HepG2 (cell line): ENCODE results near the gene OR6V1. TPM values are rescaled to one million over a fixed set of nuclear protein-coding genes. Genes with fewer than 3 reads are reported as not detected.

Source experiments
- ATAC-seq: fragments of 200-7000 bp; cut with Tn5 transposase; 3 replicates; pipeline ENCODE4 v1.9.1; 2020; ENCODE audit warnings: mild to moderate bottlenecking, moderate library complexity
- BruUV-seq: library from RNA; stranded (reverse); fragments of 400-500 nt; replicated peaks from 2 replicates; lab custom pipeline; 2021; lab: Mats Ljungman, UMichigan
- CTCF ChIA-PET: fragments of 300-600 bp; formaldehyde crosslinking; extraction: SDS; loops from one replicate; lab custom pipeline; 2021; ENCODE audit warnings: low total read pairs, inconsistent platforms, low intra/inter-chr PET ratio; lab: Yijun Ruan, JAX
- POLR2A ChIA-PET: fragments of 350-600 bp; sonication (Branson Sonifier 250); formaldehyde crosslinking; loops from one replicate; lab custom pipeline; 2020; ENCODE audit warnings: antibody characterized with exemption, inconsistent platforms; lab: Yijun Ruan, JAX
- DNase-seq: peaks from one replicate; pipeline ENCODE4 v3.0.0-alpha.2; 2015; ENCODE audit warnings: low spot score
- FAIRE-seq: peaks from 3 replicates; lab custom pipeline; 2011; peaks lifted over from hg19 to GRCh38; lab: Jason Lieb, UNC
- H2AFZ ChIP-seq: one replicate; pipeline ENCODE4 v1.6.1; 2011; ENCODE audit warnings: low read length, inconsistent platforms
- H3K27ac ChIP-seq: fragments of 300-600 bp; 3 replicates; pipeline ENCODE4 v1.8.0; 2011; ENCODE audit warnings: mixed run types, mild to moderate bottlenecking, mixed read lengths, low read length, inconsistent platforms; ENCODE audit not compliant: insufficient read depth; ENCODE audit errors: extremely low read length
- H3K27me3 ChIP-seq, 2 experiments: fragments of 200-600 bp in 1 of 2; 2 replicates in 1 of 2; 3 replicates in 1 of 2; pipeline versions ENCODE4 v1.6.0 to v1.8.0; 2011; ENCODE audit warnings: low read length in 2 of 2, mild to moderate bottlenecking in 2 of 2, moderate library complexity in 2 of 2, inconsistent platforms in 1 of 2; ENCODE audit not compliant: insufficient read depth in 2 of 2, control insufficient read depth in 1 of 2
- H3K36me3 ChIP-seq, 2 experiments: fragments of 200-600 bp in 1 of 2; replicated peaks in 1 of 2; 2 replicates in 1 of 2; 3 replicates in 1 of 2; pipeline versions ENCODE4 v1.5.1 to v1.8.0; 2011; ENCODE audit warnings: low read length in 2 of 2, inconsistent platforms in 1 of 2; ENCODE audit not compliant: insufficient read depth in 2 of 2, control insufficient read depth in 1 of 2
- H3K4me1 ChIP-seq: 2 replicates; pipeline ENCODE4 v1.5.1; 2012; ENCODE audit warnings: low read length, inconsistent platforms; ENCODE audit not compliant: insufficient read depth
- H3K4me2 ChIP-seq: 2 replicates; pipeline ENCODE4 v1.6.0; 2011; ENCODE audit warnings: low read depth, low read length, inconsistent platforms
- H3K4me3 ChIP-seq, 3 experiments: fragments of 200-600 bp in 1 of 3; sonication (generic), shearing (Covaris generic) in 1 of 3; replicated peaks in 1 of 3; 2 replicates each; pipeline ENCODE4 v1.5.1; 2011 to 2016; ENCODE audit warnings: low read length in 3 of 3, inconsistent platforms in 2 of 3, low read depth in 2 of 3, mild to moderate bottlenecking in 2 of 3, control low read depth in 1 of 3, mixed read lengths in 1 of 3; ENCODE audit not compliant: insufficient read depth in 1 of 3
- H3K79me2 ChIP-seq: one replicate; pipeline ENCODE4 v1.6.1; 2011; ENCODE audit warnings: low read length, inconsistent platforms; ENCODE audit not compliant: insufficient read depth
- H3K9ac ChIP-seq: 2 replicates; pipeline ENCODE4 v1.6.0; 2011; ENCODE audit warnings: mild to moderate bottlenecking, low read depth, low read length, inconsistent platforms; ENCODE audit not compliant: insufficient read depth
- H3K9me3 ChIP-seq: 2 replicates; pipeline ENCODE4 v1.5.1; 2012; ENCODE audit warnings: mild to moderate bottlenecking, low read length
- H4K20me1 ChIP-seq: 2 replicates; pipeline ENCODE4 v1.6.0; 2011; ENCODE audit warnings: inconsistent platforms, mild to moderate bottlenecking, low read length, moderate library complexity; ENCODE audit not compliant: insufficient read depth
- CHD2 ChIP-seq: IDR thresholded peaks from 2 replicates; pipeline ENCODE4 v1.6.1; 2011; ENCODE audit warnings: low read depth, low read length, improper control_type of control experiment
- E2F5 ChIP-seq: sonication (generic); formaldehyde crosslinking; conservative IDR thresholded peaks from 2 replicates; pipeline ENCODE4 v1.4.0; 2020; ENCODE audit warnings: missing genetic modification reagents
- ELF1 ChIP-seq: sonication (generic); formaldehyde crosslinking; IDR thresholded peaks from 2 replicates; pipeline ENCODE4 v1.4.0; 2020; ENCODE audit warnings: missing genetic modification reagents
- GLMP ChIP-seq: sonication (generic); formaldehyde crosslinking; IDR thresholded peaks from 2 replicates; pipeline ENCODE4 v1.9.0; 2021; ENCODE audit warnings: missing genetic modification reagents, mild to moderate bottlenecking, borderline replicate concordance
- GTF3A ChIP-seq: sonication (generic); formaldehyde crosslinking; conservative IDR thresholded peaks from 2 replicates; pipeline ENCODE4 v1.4.0; 2020; ENCODE audit warnings: mild to moderate bottlenecking, missing genetic modification reagents
- MAFF ChIP-seq: IDR thresholded peaks from 2 replicates; pipeline ENCODE4 v1.6.1; 2011; ENCODE audit warnings: low read depth, low read length, improper control_type of control experiment
- MAFK ChIP-seq, 2 experiments: IDR thresholded peaks in 1 of 2; conservative IDR thresholded peaks in 1 of 2; 2 replicates each; pipeline ENCODE4 v1.6.1; 2011; ENCODE audit warnings: improper control_type of control experiment in 2 of 2, low read length in 2 of 2
- MLX ChIP-seq: IDR thresholded peaks from 2 replicates; pipeline ENCODE4 v1.6.1; 2016
- SIX1 ChIP-seq: sonication (generic); formaldehyde crosslinking; IDR thresholded peaks from 2 replicates; pipeline ENCODE4 v1.4.0; 2020; ENCODE audit warnings: missing genetic modification reagents, borderline replicate concordance
- XBP1 ChIP-seq: sonication (generic); formaldehyde crosslinking; IDR thresholded peaks from 2 replicates; pipeline ENCODE4 v1.5.0; 2020; ENCODE audit warnings: missing genetic modification reagents
- ZBTB38 ChIP-seq: sonication (generic); formaldehyde crosslinking; IDR thresholded peaks from 2 replicates; pipeline ENCODE4 v1.5.1; 2020; ENCODE audit warnings: mild to moderate bottlenecking, missing genetic modification reagents
- ZNF354B ChIP-seq: sonication (generic); formaldehyde crosslinking; IDR thresholded peaks from 2 replicates; pipeline ENCODE4 v1.8.0; 2022; ENCODE audit warnings: mild to moderate bottlenecking, missing genetic modification reagents
- ZNF597 ChIP-seq: sonication (generic); formaldehyde crosslinking; IDR thresholded peaks from 2 replicates; pipeline ENCODE4 v1.5.0; 2020; ENCODE audit warnings: missing genetic modification reagents
- ZXDC ChIP-seq: sonication (generic); formaldehyde crosslinking; IDR thresholded peaks from 2 replicates; pipeline ENCODE4 v1.5.0; 2020; ENCODE audit warnings: mild to moderate bottlenecking, missing genetic modification reagents
- WGBS: methylation state at CpG from one replicate; pipeline ENCODE4 v1.1.6; 2017; ENCODE audit warnings: low lambda C conversion rate; 5-methylcytosine and 5-hydroxymethylcytosine counted together
- in situ Hi-C: cut with HindIII; loops from 2 replicates; pipeline ENCODE4 v1.10.0; 2017; ENCODE audit warnings: low pct_unique_long_range_greater_than_20kb; ENCODE audit not compliant: extremely low pct_ligation_motif_present
- intact Hi-C: fragments of 100-400 bp; cut with micrococcal nuclease; formaldehyde crosslinking; loops from one replicate; pipeline ENCODE4 v1.10.0; 2022; ENCODE audit not compliant: unreplicated experiment
- polyA plus RNA-seq, 8 experiments: library from polyadenylated mRNA; depleted of rRNA in 3 of 8; stranded (reverse) in 7 of 8; unstranded in 1 of 8; fragments of >200 nt; fragmentation: Illumina TruSeq in 4 of 8; extraction: Trizol in 4 of 8; gene quantifications; 2 replicates each; pipeline versions ENCODE4 v1.2.1 to v1.2.3, GENCODE V29; 2011 to 2016; ENCODE audit warnings: low read depth in 4 of 8, missing spikeins in 1 of 8, mixed read lengths in 1 of 8; ENCODE audit not compliant: insufficient read depth in 1 of 8
- total RNA-seq, 5 experiments: library from RNA; depleted of rRNA; stranded (reverse); fragments of >200 nt; fragmentation: Illumina TruSeq; extraction: Trizol; gene quantifications; 2 replicates each; pipeline ENCODE4 v1.2.3, GENCODE V29; 2016; ENCODE audit warnings: low read depth in 1 of 5

OR6V1 gene
- total and polyA plus RNA-seq, 2 of the 13 experiments (the other 11 are each of a cell fraction or from before 2014, with no cell fraction given): not detected

GRCh38 chr7:143013893-143014292 lies 38.2 kb upstream of the OR6V1 start:
- BruUV-seq: no TSS peak
- H2AFZ ChIP-seq: no peak overlapping the region
- no peak overlapping the region for H3K9ac ChIP-seq
- no peaks in the 10 kb centered on the region for H4K20me1 ChIP-seq
- POLR2A ChIA-PET: no interaction called here
- CTCF ChIA-PET: no interaction called here
- in situ Hi-C loops (no loop called here), intact Hi-C loops (no loop called here)
- no peaks in the 10 kb centered on the region for H3K9me3 ChIP-seq
- no peak overlapping the region for H3K4me3 ChIP-seq
- H3K79me2 ChIP-seq: no peaks in the 10 kb centered on the region
- H3K4me1 ChIP-seq: no peaks in the 10 kb centered on the region
- H3K27ac ChIP-seq: no peak overlapping the region
- DNase-seq (no peak), ATAC-seq (no peak), FAIRE-seq (no peak)
- H3K27me3 ChIP-seq: no peaks in the 10 kb centered on the region; a peak in 1 of 5 replicates
- TF ChIP-seq MLX (CRISPR knock-in tag) (no peak), ZXDC (no peak), GTF3A (CRISPR knock-in tag) (no peak), MAFF (0 out of 2 replicates have a peak, but pooled peaks have one; percentile 15), XBP1 (CRISPR knock-in tag) (no peak), E2F5 (no peak), ZNF597 (CRISPR knock-in tag) (no peak), CHD2 (no peak), SIX1 (CRISPR knock-in tag) (no peak), ELF1 (no peak), ZNF354B (CRISPR knock-in tag) (no peak), ZBTB38 (CRISPR knock-in tag) (no peak), GLMP (no peak), MAFK (conservative IDR thresholded peaks at IDR 0.05 in 1 of 2, IDR thresholded peaks at IDR 0.05 in 1 of 2; ENCODE audit: low read length in 2 of 2) (peak; percentile 50 to 78; a peak in 3 of 4 replicates)
- no peaks in the 10 kb centered on the region for H3K36me3 ChIP-seq
- 67% methylated on average over 5 of the region's 5 CpGs for WGBS
- H3K4me2 ChIP-seq: no peak overlapping the region
